ENCODE results near the gene IGSF3. TPM values are rescaled to one million over a fixed set of nuclear protein-coding genes. Genes with fewer than 3 reads are reported as not detected.
A peak's percentile ranks its signal among the peaks of the same experiment; 100 is the strongest.

The IGSF3 gene
- polyA plus RNA-seq, 3 donors = 0.07 to 0.12 TPM; not detected in 1

GRCh38 chr1:116540088-116540487, 127.4 kb downstream of the IGSF3 start:
- Mint-ChIP-seq H3K4me3 (peak overlapping the region in 1 of 2 donors; percentile 36), H3K4me1 (peaks cover 60% of the 10 kb centered on the region)
- intact Hi-C loops (cut with micrococcal nuclease) = loop anchor here in 1 of 2 donors (2.0 kb wide), 1 partner anchor 35 kb away; no protein-coding TSS in a partner anchor

GRCh38 chr1:116538544-116538943, 129.0 kb downstream of the IGSF3 start:
- peak overlapping the region; percentile 16 for H3K9ac ChIP-seq (ENCODE audit: insufficient read depth, low read length, poor library complexity, severe bottlenecking)
- Mint-ChIP-seq H3K27me3 (ENCODE audit: low read depth in 3 of 3) (peaks cover 0 to 3% (median 2%) of the 10 kb centered on the region in 3 donors), H3K9me3 (peaks cover 0 to 5% (median 0%) of the 10 kb centered on the region in 7 donors), H3K36me3 (peaks cover 65 to 73% of the 10 kb centered on the region in 2 donors), H3K27ac (peak overlapping the region; percentile 83 to 97 (median 95)), H3K4me3 (no peak overlapping the region), H3K4me1 (peaks cover 58% of the 10 kb centered on the region)
- H4K20me1 ChIP-seq (ENCODE audit: insufficient read depth, low read length) = no peaks in the 10 kb centered on the region
- H2AFZ ChIP-seq (ENCODE audit: insufficient read depth, low read depth, low read length, poor library complexity, severe bottlenecking) = no peak overlapping the region
- intact Hi-C loops (cut with micrococcal nuclease) = loop anchor here in 1 of 2 donors (2.0 to 10.0 kb wide), 3 partner anchors 34 to 164 kb away; partner anchors contain the start of genes ATP1A1 and CD58
- TF ChIP-seq CTCF (IDR thresholded peaks at IDR 0.05) = no peak
- H3K36me3 ChIP-seq (replicated peaks in 1 of 2; ENCODE audit: control insufficient read depth in 1 of 2, insufficient read depth in 2 of 2, low read length in 2 of 2) = peaks cover 41 to 65% of the 10 kb centered on the region in 2 donors
- peak overlapping the region in 1 of 2 donors; percentile 94 for H3K27ac ChIP-seq (ENCODE audit: low read depth in 1 of 2, low read length in 2 of 2)
- H3K9me3 ChIP-seq (replicated peaks in 1 of 2; ENCODE audit: control insufficient read depth in 1 of 2, insufficient read depth in 1 of 2, low read length in 2 of 2) = no peaks in the 10 kb centered on the region
- DNase-seq = peak; percentile 48 to 86 (median 55)
- peaks cover 52 to 57% of the 10 kb centered on the region in 2 donors for H3K4me1 ChIP-seq (ENCODE audit: control insufficient read depth in 1 of 2, insufficient read depth in 2 of 2, low read length in 2 of 2)
- WGBS (ENCODE audit: insufficient coverage) = no CpG with 5 or more reads among the region's 1 CpG
- H3K27me3 ChIP-seq (ENCODE audit: control insufficient read depth in 2 of 2, insufficient read depth in 2 of 2, low read length in 2 of 2) = no peaks in the 10 kb centered on the region
- H3K79me2 ChIP-seq (ENCODE audit: insufficient read depth, low read length) = peaks cover 52% of the 10 kb centered on the region
- H3K4me2 ChIP-seq (replicated peaks; ENCODE audit: extremely low read depth, low read length, poor library complexity, severe bottlenecking) = peak overlapping the region; percentile 19
- no peak overlapping the region for H3K4me3 ChIP-seq (replicated peaks in 1 of 3; ENCODE audit: low read depth in 2 of 3, low read length in 3 of 3)

More at GRCh38 chr1:116540088-116540487, 127.4 kb downstream of the IGSF3 start:
- Mint-ChIP-seq H3K27ac (peak overlapping the region; percentile 91 to 97 (median 95)), H3K27me3 (ENCODE audit: low read depth in 3 of 3) (peaks cover 0 to 2% (median 1%) of the 10 kb centered on the region in 3 donors), H3K9me3 (peaks cover 0 to 3% (median 0%) of the 10 kb centered on the region in 7 donors), H3K36me3 (peaks cover 67 to 73% of the 10 kb centered on the region in 2 donors)
- Histone ChIP-seq H4K20me1 (ENCODE audit: insufficient read depth, low read length) (peaks cover 10% of the 10 kb centered on the region), H2AFZ (ENCODE audit: insufficient read depth, low read depth, low read length, poor library complexity, severe bottlenecking) (no peak overlapping the region), H3K27me3 (ENCODE audit: control insufficient read depth in 2 of 2, insufficient read depth in 2 of 2, low read length in 2 of 2) (no peaks in the 10 kb centered on the region), H3K9ac (ENCODE audit: insufficient read depth, low read length, poor library complexity, severe bottlenecking) (no peak overlapping the region), H3K79me2 (ENCODE audit: insufficient read depth, low read length) (peaks cover 67% of the 10 kb centered on the region), H3K27ac (ENCODE audit: low read depth in 1 of 2, low read length in 2 of 2) (peak overlapping the region in 1 of 2 donors; percentile 94), H3K4me3 (replicated peaks in 1 of 3; ENCODE audit: low read depth in 2 of 3, low read length in 3 of 3) (peak overlapping the region in 1 of 3 experiments; percentile 13), H3K4me2 (replicated peaks; ENCODE audit: extremely low read depth, low read length, poor library complexity, severe bottlenecking) (no peak overlapping the region), H3K9me3 (replicated peaks in 1 of 2; ENCODE audit: control insufficient read depth in 1 of 2, insufficient read depth in 1 of 2, low read length in 2 of 2) (no peaks in the 10 kb centered on the region), H3K4me1 (ENCODE audit: control insufficient read depth in 1 of 2, insufficient read depth in 2 of 2, low read length in 2 of 2) (peaks cover 52 to 56% of the 10 kb centered on the region in 2 donors), H3K36me3 (replicated peaks in 1 of 2; ENCODE audit: control insufficient read depth in 1 of 2, insufficient read depth in 2 of 2, low read length in 2 of 2) (peaks cover 37 to 60% of the 10 kb centered on the region in 2 donors)
- no peak for TF ChIP-seq CTCF (IDR thresholded peaks at IDR 0.05)
- DNase-seq = peak; percentile 70 to 95 (median 85)
